ENCODE measurements around the gene MICU1. TPM values are rescaled to one million over a fixed set of nuclear protein-coding genes. Genes with fewer than 3 reads are reported as not detected.

MICU1 gene
- total and polyA plus RNA-seq, 10 of the 15 experiments (the other 5 are each of a cell fraction or from before 2014, with no cell fraction given): 18.2 to 36.4 (median 22.2) TPM

DNA sequence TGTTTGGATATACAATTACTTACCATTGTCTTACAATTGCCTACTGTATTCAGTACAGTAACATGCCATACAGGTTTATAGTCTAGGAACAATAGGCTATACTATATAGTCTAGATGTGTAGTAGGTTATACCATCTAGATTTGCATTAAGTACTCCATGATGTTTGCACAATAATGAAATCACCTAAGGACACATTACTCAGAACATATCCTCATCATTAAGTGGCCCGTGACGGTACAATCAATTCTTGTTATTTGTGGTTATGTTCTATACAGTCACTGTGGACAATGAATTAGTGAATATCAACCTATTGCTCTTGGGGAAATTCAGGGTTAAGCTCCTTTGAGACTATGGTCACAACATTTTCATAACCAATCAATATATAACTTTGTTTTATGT is 75.6 kb downstream of the MICU1 start (continued):
- TF ChIP-seq, protein P1, sequence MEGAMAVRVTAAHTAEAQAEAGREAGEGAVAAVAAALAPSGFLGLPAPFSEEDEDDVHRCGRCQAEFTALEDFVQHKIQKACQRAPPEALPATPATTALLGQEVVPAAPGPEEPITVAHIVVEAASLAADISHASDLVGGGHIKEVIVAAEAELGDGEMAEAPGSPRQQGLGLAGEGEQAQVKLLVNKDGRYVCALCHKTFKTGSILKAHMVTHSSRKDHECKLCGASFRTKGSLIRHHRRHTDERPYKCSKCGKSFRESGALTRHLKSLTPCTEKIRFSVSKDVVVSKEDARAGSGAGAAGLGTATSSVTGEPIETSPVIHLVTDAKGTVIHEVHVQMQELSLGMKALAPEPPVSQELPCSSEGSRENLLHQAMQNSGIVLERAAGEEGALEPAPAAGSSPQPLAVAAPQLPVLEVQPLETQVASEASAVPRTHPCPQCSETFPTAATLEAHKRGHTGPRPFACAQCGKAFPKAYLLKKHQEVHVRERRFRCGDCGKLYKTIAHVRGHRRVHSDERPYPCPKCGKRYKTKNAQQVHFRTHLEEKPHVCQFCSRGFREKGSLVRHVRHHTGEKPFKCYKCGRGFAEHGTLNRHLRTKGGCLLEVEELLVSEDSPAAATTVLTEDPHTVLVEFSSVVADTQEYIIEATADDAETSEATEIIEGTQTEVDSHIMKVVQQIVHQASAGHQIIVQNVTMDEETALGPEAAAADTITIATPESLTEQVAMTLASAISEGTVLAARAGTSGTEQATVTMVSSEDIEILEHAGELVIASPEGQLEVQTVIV (IDR thresholded peaks at IDR 0.05; ENCODE audit: borderline replicate concordance, partially characterized antibody): no peak
- no peak for TF ChIP-seq MEF2B (IDR thresholded peaks at IDR 0.05; ENCODE audit: partially characterized antibody, poor library complexity, severe bottlenecking)
- TF ChIP-seq CBX5 (IDR thresholded peaks at IDR 0.05; ENCODE audit: low read depth): no peak
- TF ChIP-seq NFXL1 (IDR thresholded peaks at IDR 0.05; ENCODE audit: borderline replicate concordance): no peak
- TF ChIP-seq, protein P2, sequence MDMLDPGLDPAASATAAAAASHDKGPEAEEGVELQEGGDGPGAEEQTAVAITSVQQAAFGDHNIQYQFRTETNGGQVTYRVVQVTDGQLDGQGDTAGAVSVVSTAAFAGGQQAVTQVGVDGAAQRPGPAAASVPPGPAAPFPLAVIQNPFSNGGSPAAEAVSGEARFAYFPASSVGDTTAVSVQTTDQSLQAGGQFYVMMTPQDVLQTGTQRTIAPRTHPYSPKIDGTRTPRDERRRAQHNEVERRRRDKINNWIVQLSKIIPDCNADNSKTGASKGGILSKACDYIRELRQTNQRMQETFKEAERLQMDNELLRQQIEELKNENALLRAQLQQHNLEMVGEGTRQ (IDR thresholded peaks at IDR 0.05; ENCODE audit: borderline replicate concordance, low read depth, low read length): no peak
- no peak for TF ChIP-seq YBX1 (IDR thresholded peaks at IDR 0.05)
- TF ChIP-seq MTA2 (IDR thresholded peaks at IDR 0.05; ENCODE audit: low read depth): peak; percentile 68; the same call in 1 of the 2 replicates
- TF ChIP-seq, protein P3, sequence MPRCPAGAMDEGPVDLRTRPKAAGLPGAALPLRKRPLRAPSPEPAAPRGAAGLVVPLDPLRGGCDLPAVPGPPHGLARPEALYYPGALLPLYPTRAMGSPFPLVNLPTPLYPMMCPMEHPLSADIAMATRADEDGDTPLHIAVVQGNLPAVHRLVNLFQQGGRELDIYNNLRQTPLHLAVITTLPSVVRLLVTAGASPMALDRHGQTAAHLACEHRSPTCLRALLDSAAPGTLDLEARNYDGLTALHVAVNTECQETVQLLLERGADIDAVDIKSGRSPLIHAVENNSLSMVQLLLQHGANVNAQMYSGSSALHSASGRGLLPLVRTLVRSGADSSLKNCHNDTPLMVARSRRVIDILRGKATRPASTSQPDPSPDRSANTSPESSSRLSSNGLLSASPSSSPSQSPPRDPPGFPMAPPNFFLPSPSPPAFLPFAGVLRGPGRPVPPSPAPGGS (IDR thresholded peaks at IDR 0.05; ENCODE audit: borderline replicate concordance, insufficient read depth, low read depth, low read length, poor library complexity, severe bottlenecking): no peak
- TF ChIP-seq SMAD1 (IDR thresholded peaks at IDR 0.05; ENCODE audit: low read depth, partially characterized antibody): no peak
- TF ChIP-seq KLF5 (IDR thresholded peaks at IDR 0.05; ENCODE audit: partially characterized antibody): no peak
- TF ChIP-seq RBBP5 (conservative IDR thresholded peaks at IDR 0.05): no peak
- peak; percentile 17; the same call in 1 of the 2 replicates for TF ChIP-seq IRF4 (IDR thresholded peaks at IDR 0.05; ENCODE audit: low read depth, low read length)
- no peak for TF ChIP-seq WRNIP1 (IDR thresholded peaks at IDR 0.05; ENCODE audit: borderline replicate concordance, low read depth, low read length)
- TF ChIP-seq GABPA (IDR thresholded peaks at IDR 0.05; ENCODE audit: low read depth): no peak
- TF ChIP-seq, protein P4, sequence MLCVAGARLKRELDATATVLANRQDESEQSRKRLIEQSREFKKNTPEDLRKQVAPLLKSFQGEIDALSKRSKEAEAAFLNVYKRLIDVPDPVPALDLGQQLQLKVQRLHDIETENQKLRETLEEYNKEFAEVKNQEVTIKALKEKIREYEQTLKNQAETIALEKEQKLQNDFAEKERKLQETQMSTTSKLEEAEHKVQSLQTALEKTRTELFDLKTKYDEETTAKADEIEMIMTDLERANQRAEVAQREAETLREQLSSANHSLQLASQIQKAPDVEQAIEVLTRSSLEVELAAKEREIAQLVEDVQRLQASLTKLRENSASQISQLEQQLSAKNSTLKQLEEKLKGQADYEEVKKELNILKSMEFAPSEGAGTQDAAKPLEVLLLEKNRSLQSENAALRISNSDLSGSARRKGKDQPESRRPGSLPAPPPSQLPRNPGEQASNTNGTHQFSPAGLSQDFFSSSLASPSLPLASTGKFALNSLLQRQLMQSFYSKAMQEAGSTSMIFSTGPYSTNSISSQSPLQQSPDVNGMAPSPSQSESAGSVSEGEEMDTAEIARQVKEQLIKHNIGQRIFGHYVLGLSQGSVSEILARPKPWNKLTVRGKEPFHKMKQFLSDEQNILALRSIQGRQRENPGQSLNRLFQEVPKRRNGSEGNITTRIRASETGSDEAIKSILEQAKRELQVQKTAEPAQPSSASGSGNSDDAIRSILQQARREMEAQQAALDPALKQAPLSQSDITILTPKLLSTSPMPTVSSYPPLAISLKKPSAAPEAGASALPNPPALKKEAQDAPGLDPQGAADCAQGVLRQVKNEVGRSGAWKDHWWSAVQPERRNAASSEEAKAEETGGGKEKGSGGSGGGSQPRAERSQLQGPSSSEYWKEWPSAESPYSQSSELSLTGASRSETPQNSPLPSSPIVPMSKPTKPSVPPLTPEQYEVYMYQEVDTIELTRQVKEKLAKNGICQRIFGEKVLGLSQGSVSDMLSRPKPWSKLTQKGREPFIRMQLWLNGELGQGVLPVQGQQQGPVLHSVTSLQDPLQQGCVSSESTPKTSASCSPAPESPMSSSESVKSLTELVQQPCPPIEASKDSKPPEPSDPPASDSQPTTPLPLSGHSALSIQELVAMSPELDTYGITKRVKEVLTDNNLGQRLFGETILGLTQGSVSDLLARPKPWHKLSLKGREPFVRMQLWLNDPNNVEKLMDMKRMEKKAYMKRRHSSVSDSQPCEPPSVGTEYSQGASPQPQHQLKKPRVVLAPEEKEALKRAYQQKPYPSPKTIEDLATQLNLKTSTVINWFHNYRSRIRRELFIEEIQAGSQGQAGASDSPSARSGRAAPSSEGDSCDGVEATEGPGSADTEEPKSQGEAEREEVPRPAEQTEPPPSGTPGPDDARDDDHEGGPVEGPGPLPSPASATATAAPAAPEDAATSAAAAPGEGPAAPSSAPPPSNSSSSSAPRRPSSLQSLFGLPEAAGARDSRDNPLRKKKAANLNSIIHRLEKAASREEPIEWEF (IDR thresholded peaks at IDR 0.05; ENCODE audit: insufficient replicate concordance, low read depth, low read length): peak; percentile 73
- TF ChIP-seq, protein P5, sequence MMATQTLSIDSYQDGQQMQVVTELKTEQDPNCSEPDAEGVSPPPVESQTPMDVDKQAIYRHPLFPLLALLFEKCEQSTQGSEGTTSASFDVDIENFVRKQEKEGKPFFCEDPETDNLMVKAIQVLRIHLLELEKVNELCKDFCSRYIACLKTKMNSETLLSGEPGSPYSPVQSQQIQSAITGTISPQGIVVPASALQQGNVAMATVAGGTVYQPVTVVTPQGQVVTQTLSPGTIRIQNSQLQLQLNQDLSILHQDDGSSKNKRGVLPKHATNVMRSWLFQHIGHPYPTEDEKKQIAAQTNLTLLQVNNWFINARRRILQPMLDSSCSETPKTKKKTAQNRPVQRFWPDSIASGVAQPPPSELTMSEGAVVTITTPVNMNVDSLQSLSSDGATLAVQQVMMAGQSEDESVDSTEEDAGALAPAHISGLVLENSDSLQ (IDR thresholded peaks at IDR 0.05): no peak
- TF ChIP-seq STAT1 (conservative IDR thresholded peaks at IDR 0.05): no peak
- no peak for TF ChIP-seq JUND (IDR thresholded peaks at IDR 0.05; ENCODE audit: low read depth, low read length)
- no peak for TF ChIP-seq SREBF1 (IDR thresholded peaks at IDR 0.05; ENCODE audit: low read length)
- TF ChIP-seq BCL11A (IDR thresholded peaks at IDR 0.05; ENCODE audit: low read depth, low read length): peak; percentile 50; the same call in 1 of the 2 replicates
- TF ChIP-seq NBN (IDR thresholded peaks at IDR 0.05): no peak

Measured in GM12878 (cell line).